ENCODE measurements around the gene PRR15L. TPM values are rescaled to one million over a fixed set of nuclear protein-coding genes. Genes with fewer than 3 reads are reported as not detected.
"Not testable (repeated sequence)": the region's sequence is repeated elsewhere in the genome, so short reads cannot be mapped to it uniquely, and the experiment has no call there.

The PRR15L gene
- total RNA-seq, 2 experiments from 2014 or later = not detected

DNA sequence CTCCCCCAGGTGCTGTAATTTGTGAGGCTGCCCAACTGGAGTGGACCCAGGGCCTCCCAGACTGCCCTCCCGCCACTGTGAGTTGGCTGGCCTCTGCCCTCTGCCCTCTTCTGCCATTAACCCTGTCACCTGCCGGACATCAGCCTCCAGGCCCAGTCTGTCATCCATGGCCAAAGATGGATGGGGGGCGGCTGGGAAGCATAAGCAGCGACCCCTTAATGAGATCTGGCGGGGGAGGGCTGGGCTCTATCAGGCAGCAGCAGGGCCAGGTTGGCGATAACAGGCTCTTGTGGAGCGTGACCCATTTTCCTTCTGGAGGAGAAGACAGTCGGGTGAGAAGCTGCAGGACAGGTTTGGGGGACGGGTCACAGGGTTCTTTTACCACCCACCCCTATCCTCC, 38.5 kb upstream of the PRR15L start:
- Mint-ChIP-seq H3K4me1 (ENCODE audit: low read depth) (peaks cover 4% of the 10 kb centered on the region), H3K9me3 (no peaks in the 10 kb centered on the region), H3K4me3 (no peak overlapping the region), H3K36me3 (ENCODE audit: low read depth) (no peaks in the 10 kb centered on the region), H3K27ac (no peak overlapping the region), H3K27me3 (ENCODE audit: low read depth) (no peaks in the 10 kb centered on the region)
- DNase-seq = no peak
- CTCF ChIA-PET = interaction anchor here (0.5 kb wide), 1 partner anchor 239 kb away, joined by 3 read pairs; no protein-coding TSS in a partner anchor
- intact Hi-C loops (cut with micrococcal nuclease) = no loop called here

- peaks cover 4% of the 10 kb centered on the region for H3K4me1 Mint-ChIP-seq (ENCODE audit: low read depth)
- H3K27ac Mint-ChIP-seq = no peak overlapping the region
- H3K27me3 Mint-ChIP-seq (ENCODE audit: low read depth) = no peaks in the 10 kb centered on the region
- CTCF ChIA-PET = interaction anchor here (0.5 kb wide), 1 partner anchor 239 kb away, joined by 3 read pairs; no protein-coding TSS in a partner anchor
- no peaks in the 10 kb centered on the region for H3K36me3 Mint-ChIP-seq (ENCODE audit: low read depth)
- no peaks in the 10 kb centered on the region for H3K9me3 Mint-ChIP-seq
- H3K4me3 Mint-ChIP-seq = no peak overlapping the region
- intact Hi-C loops (cut with micrococcal nuclease) = no loop called here
- DNase-seq = no peak
Measured at GRCh38 chr17:47995241-47995935, 37.7 kb upstream of the PRR15L start.

- H3K4me3 Mint-ChIP-seq = no peak overlapping the region
- CTCF ChIA-PET = interaction anchor here (1.2 kb wide), 1 partner anchor 24 kb away, joined by 3 read pairs; the partner anchor contains the start of gene CDK5RAP3
Measured at GRCh38 chr17:47994724-47995123, 37.0 kb upstream of the PRR15L start.

DNA sequence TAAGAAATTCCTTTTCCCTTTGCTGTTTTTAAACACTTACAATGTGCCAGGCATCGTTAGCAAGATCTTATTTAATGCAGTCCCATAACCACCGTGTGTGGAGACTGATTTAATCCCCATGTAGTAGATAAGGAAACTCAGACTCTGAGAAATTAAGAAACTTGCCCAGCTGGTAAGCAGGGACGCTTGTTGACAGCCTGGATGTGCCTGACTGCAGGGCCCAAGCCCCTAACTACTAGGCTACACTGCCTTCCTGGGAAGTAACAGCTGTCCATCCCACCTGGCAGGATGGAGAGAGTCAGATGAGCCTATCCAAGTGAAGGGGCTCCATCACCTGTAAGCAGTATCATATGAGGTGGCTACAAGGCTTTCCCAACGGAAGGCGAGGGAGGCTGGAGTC, 36.3 kb upstream of the PRR15L start:
- H3K36me3 Mint-ChIP-seq (ENCODE audit: low read depth) = no peaks in the 10 kb centered on the region

More at GRCh38 chr17:47994724-47995123, 37.0 kb upstream of the PRR15L start:
- H3K27ac Mint-ChIP-seq = no peak overlapping the region
- H3K36me3 Mint-ChIP-seq (ENCODE audit: low read depth) = no peaks in the 10 kb centered on the region
- DNase-seq = no peak
- H3K9me3 Mint-ChIP-seq = no peaks in the 10 kb centered on the region
- H3K4me1 Mint-ChIP-seq (ENCODE audit: low read depth) = peaks cover 1% of the 10 kb centered on the region
- H3K27me3 Mint-ChIP-seq (ENCODE audit: low read depth) = no peaks in the 10 kb centered on the region
- intact Hi-C loops (cut with micrococcal nuclease) = no loop called here

GRCh38 chr17:47993031-47993564, 35.4 kb upstream of the PRR15L start:
- Mint-ChIP-seq H3K27me3 (ENCODE audit: low read depth) (no peaks in the 10 kb centered on the region), H3K36me3 (ENCODE audit: low read depth) (no peaks in the 10 kb centered on the region), H3K27ac (no peak overlapping the region), H3K9me3 (no peaks in the 10 kb centered on the region), H3K4me3 (no peak overlapping the region), H3K4me1 (ENCODE audit: low read depth) (no peaks in the 10 kb centered on the region)
- CTCF ChIA-PET = interaction anchor here (0.6 to 1.1 kb wide), 5 partner anchors 9 to 885 kb away, joined by 3 read pairs; no protein-coding TSS in a partner anchor
- intact Hi-C loops (cut with micrococcal nuclease) = no loop called here
- DNase-seq = no peak

More for the DNA sequence above, 36.3 kb upstream of the PRR15L start:
- Mint-ChIP-seq H3K4me1 (ENCODE audit: low read depth) (no peaks in the 10 kb centered on the region), H3K9me3 (no peaks in the 10 kb centered on the region), H3K27me3 (ENCODE audit: low read depth) (no peaks in the 10 kb centered on the region), H3K4me3 (no peak overlapping the region), H3K27ac (no peak overlapping the region)
- no peak for DNase-seq
- CTCF ChIA-PET = interaction anchor here (1.2 kb wide), 1 partner anchor 23 kb away, joined by 3 read pairs; the partner anchor contains the start of gene CDK5RAP3
- intact Hi-C loops (cut with micrococcal nuclease) = no loop called here

GRCh38 chr17:47992216-47992615, 34.5 kb upstream of the PRR15L start:
- no peaks in the 10 kb centered on the region for H3K9me3 Mint-ChIP-seq
- no peaks in the 10 kb centered on the region for H3K36me3 Mint-ChIP-seq (ENCODE audit: low read depth)
- no peaks in the 10 kb centered on the region for H3K4me1 Mint-ChIP-seq (ENCODE audit: low read depth)
- no peak for DNase-seq
- H3K4me3 Mint-ChIP-seq = no peak overlapping the region
- intact Hi-C loops (cut with micrococcal nuclease) = no loop called here
- no peaks in the 10 kb centered on the region for H3K27me3 Mint-ChIP-seq (ENCODE audit: low read depth)
- no peak overlapping the region for H3K27ac Mint-ChIP-seq
- CTCF ChIA-PET = interaction anchor here (1.1 kb wide), 1 partner anchor 45 kb away, joined by 3 read pairs; no protein-coding TSS in a partner anchor

GRCh38 chr17:47990962-47991731, 33.5 kb upstream of the PRR15L start:
- intact Hi-C loops (cut with micrococcal nuclease) = no loop called here
- H3K4me1 Mint-ChIP-seq (ENCODE audit: low read depth) = no peaks in the 10 kb centered on the region
- CTCF ChIA-PET = interaction anchor here (0.5 to 1.4 kb wide), 2 partner anchors 20 to 35 kb away, joined by 3 to 4 read pairs; partner anchors contain the start of gene CDK5RAP3
- no peaks in the 10 kb centered on the region for H3K36me3 Mint-ChIP-seq (ENCODE audit: low read depth)
- no peaks in the 10 kb centered on the region for H3K27me3 Mint-ChIP-seq (ENCODE audit: low read depth)
- DNase-seq = no peak
- no peaks in the 10 kb centered on the region for H3K9me3 Mint-ChIP-seq
- no peak overlapping the region for H3K4me3 Mint-ChIP-seq
- H3K27ac Mint-ChIP-seq = no peak overlapping the region

DNA sequence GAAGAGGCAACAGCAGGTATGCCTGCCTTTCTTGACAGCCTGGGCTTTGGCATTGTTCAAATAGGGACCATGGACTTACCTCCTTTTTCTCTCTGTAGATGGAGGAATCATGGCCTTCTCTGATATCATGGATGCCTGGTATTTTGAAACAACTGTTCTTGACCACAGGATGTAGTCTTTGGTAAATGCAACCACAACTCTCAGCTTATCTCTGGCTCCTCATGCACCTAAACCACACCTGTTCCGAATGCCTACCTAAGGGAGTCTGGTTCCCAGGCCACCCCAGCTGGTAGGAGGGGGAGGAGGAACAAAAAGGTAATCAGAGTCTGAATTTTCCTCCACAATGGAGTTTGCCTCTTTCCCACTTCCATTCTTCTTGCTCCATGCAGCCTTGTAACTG, 32.0 kb upstream of the PRR15L start:
- intact Hi-C loops (cut with micrococcal nuclease) = no loop called here
- no peaks in the 10 kb centered on the region for H3K4me1 Mint-ChIP-seq (ENCODE audit: low read depth)
- H3K9me3 Mint-ChIP-seq = no peaks in the 10 kb centered on the region
- CTCF ChIA-PET = no interaction called here
- DNase-seq = no peak
- no peaks in the 10 kb centered on the region for H3K27me3 Mint-ChIP-seq (ENCODE audit: low read depth)
- H3K27ac Mint-ChIP-seq = no peak overlapping the region
- H3K4me3 Mint-ChIP-seq = no peak overlapping the region
- no peaks in the 10 kb centered on the region for H3K36me3 Mint-ChIP-seq (ENCODE audit: low read depth)

DNA sequence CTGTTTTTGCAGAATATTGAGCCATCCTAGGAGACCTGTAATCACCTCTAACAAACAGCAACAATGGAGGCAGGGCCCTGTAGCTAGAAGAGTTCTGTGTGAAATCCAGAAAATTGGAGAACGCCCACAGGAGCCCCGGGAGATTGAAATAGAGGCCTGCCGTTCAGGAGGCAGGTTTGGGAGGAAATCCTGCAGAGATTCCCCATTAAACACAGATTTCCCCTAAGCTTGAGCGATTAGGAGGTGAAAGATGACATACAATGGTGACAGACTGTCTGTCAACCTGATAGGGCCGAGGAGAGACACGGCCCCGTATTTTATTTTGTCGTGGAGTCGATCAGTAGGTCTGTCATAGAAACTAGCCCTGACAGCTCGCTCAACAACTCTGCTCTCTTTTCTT, 31.5 kb upstream of the PRR15L start:
- CTCF ChIA-PET = no interaction called here

DNA sequence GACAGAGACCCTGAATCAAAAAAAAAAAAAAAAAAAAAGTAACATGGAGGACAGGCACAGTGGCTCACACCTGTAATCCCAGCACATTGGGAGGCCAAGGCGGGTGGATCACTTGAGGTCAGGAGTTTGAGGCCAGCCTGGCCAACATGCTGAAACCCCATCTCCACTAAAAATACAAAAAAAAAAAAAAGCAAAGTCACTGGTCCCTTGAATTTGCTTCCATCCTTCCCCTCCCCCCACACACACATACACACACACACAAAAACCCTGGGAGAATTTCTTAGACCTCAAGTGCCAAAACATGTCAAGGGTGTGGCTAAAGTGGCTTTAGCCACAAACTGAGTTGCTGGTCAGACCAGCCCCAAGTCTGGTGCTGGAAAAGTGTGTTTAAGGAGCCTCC, 30.8 kb upstream of the PRR15L start:
- H3K36me3 Mint-ChIP-seq (ENCODE audit: low read depth); H3K27me3 Mint-ChIP-seq (ENCODE audit: low read depth); H3K27ac Mint-ChIP-seq; DNase-seq; intact Hi-C loops (cut with micrococcal nuclease); H3K9me3 Mint-ChIP-seq; H3K4me1 Mint-ChIP-seq (ENCODE audit: low read depth); H3K4me3 Mint-ChIP-seq: not testable (repeated sequence)
- CTCF ChIA-PET = interaction anchor here (0.7 kb wide), 1 partner anchor 84 kb away, joined by 5 read pairs; no protein-coding TSS in a partner anchor

More for the DNA sequence above, 31.5 kb upstream of the PRR15L start:
- Mint-ChIP-seq H3K4me1 (ENCODE audit: low read depth) (no peaks in the 10 kb centered on the region), H3K9me3 (no peaks in the 10 kb centered on the region), H3K36me3 (ENCODE audit: low read depth) (no peaks in the 10 kb centered on the region), H3K27ac (no peak overlapping the region), H3K27me3 (ENCODE audit: low read depth) (no peaks in the 10 kb centered on the region), H3K4me3 (no peak overlapping the region)
- intact Hi-C loops (cut with micrococcal nuclease) = no loop called here
- no peak for DNase-seq

DNA sequence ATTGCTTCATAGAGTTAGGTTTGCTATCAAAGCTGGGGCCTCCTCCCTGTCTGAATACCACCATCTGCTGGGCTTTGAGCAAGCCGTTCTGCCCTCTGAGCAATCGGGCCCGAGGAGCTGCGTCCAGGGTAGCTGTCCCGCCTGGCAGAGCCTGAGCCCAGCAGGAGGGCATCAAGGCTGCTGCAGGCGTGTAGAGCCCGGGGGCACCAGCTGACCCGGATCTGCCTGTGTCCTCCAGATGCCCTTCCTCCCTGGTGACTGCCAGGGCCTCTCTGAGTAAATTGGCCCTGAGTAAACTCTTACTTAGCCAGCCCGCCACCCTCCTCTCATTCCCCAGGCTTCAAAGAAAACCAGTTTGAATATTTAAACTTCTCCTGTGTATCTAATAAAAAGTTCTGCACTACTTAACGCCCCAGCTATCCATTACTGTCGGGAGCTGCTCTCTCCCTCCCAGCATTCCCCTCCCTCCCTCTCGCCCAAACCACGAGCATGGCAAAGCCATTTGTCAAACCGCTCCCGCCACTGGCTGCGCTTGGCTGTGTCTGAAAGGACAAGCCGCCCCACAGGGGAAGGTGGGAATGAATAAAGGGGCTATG, 29.7 kb upstream of the PRR15L start:
- DNase-seq = no peak
- CTCF ChIA-PET = interaction anchor here (0.6 to 1.9 kb wide), 3 partner anchors 17 to 86 kb away, joined by 3 to 6 read pairs (median 3); no protein-coding TSS in a partner anchor
- intact Hi-C loops (cut with micrococcal nuclease) = no loop called here
- Mint-ChIP-seq H3K27me3 (ENCODE audit: low read depth) (no peaks in the 10 kb centered on the region), H3K36me3 (ENCODE audit: low read depth) (peaks cover 7% of the 10 kb centered on the region), H3K4me1 (ENCODE audit: low read depth) (no peaks in the 10 kb centered on the region), H3K27ac (no peak overlapping the region), H3K4me3 (no peak overlapping the region), H3K9me3 (no peaks in the 10 kb centered on the region)

GRCh38 chr17:47986520-47986919, 28.8 kb upstream of the PRR15L start:
- DNase-seq = no peak
- peaks cover 7% of the 10 kb centered on the region for H3K36me3 Mint-ChIP-seq (ENCODE audit: low read depth)
- CTCF ChIA-PET = interaction anchor here (0.6 to 1.9 kb wide), 2 partner anchors 16 to 38 kb away, joined by 3 to 6 read pairs; no protein-coding TSS in a partner anchor
- H3K9me3 Mint-ChIP-seq = no peaks in the 10 kb centered on the region
- no peaks in the 10 kb centered on the region for H3K4me1 Mint-ChIP-seq (ENCODE audit: low read depth)
- intact Hi-C loops (cut with micrococcal nuclease) = no loop called here
- H3K27me3 Mint-ChIP-seq (ENCODE audit: low read depth) = no peaks in the 10 kb centered on the region
- no peak overlapping the region for H3K4me3 Mint-ChIP-seq
- no peak overlapping the region for H3K27ac Mint-ChIP-seq

Data from activated naive CD4-positive, alpha-beta T cell treated with anti-CD3 and anti-CD28 coated beads for 36 hours (primary cell).